HepG2 (cell line): Measurements from ENCODE around the gene HDAC4. TPM values are rescaled to one million over a fixed set of nuclear protein-coding genes. Genes with fewer than 3 reads are reported as not detected.

Experiments
- AFF4 ChIP-seq: sonication (generic); formaldehyde crosslinking; IDR thresholded peaks from 2 replicates; pipeline ENCODE4 v1.4.0; 2020; ENCODE audit warnings: missing genetic modification reagents
- CEBPB ChIP-seq: IDR thresholded peaks from 2 replicates; pipeline ENCODE4 v1.6.1; 2011; ENCODE audit warnings: low read depth, low read length, improper control_type of control experiment, borderline replicate concordance
- ELK4 ChIP-seq: sonication (generic); formaldehyde crosslinking; IDR thresholded peaks from 2 replicates; pipeline ENCODE4 v1.9.0; 2021; ENCODE audit warnings: missing genetic modification reagents, borderline replicate concordance
- JUNB ChIP-seq: sonication (generic); formaldehyde crosslinking; IDR thresholded peaks from 2 replicates; pipeline ENCODE4 v1.8.0; 2022; ENCODE audit warnings: missing genetic modification reagents, mild to moderate bottlenecking, borderline replicate concordance
- POLR2AphosphoS2 ChIP-seq: IDR thresholded peaks from 2 replicates; pipeline ENCODE4 v1.6.1; 2011; ENCODE audit warnings: low read depth, low read length, improper control_type of control experiment
- RBAK ChIP-seq: sonication (generic); formaldehyde crosslinking; IDR thresholded peaks from 2 replicates; pipeline ENCODE4 v1.5.1; 2020; ENCODE audit warnings: mild to moderate bottlenecking, missing genetic modification reagents
- REL ChIP-seq: sonication (generic); formaldehyde crosslinking; conservative IDR thresholded peaks from 2 replicates; pipeline ENCODE4 v1.8.0; 2022; ENCODE audit warnings: mild to moderate bottlenecking, missing genetic modification reagents, moderate library complexity
- REPIN1 ChIP-seq: sonication (generic); formaldehyde crosslinking; IDR thresholded peaks from 2 replicates; pipeline ENCODE4 v1.8.0; 2022; ENCODE audit warnings: missing genetic modification reagents, low read depth, mild to moderate bottlenecking, borderline replicate concordance
- TBP ChIP-seq: sonication (generic); formaldehyde crosslinking; IDR thresholded peaks from 2 replicates; pipeline ENCODE4 v1.5.0; 2020; ENCODE audit warnings: missing genetic modification reagents
- TCF7L2 ChIP-seq: IDR thresholded peaks from 2 replicates; pipeline ENCODE4 v1.6.1; 2011; ENCODE audit warnings: mild to moderate bottlenecking, low read depth, low read length, moderate library complexity
- ZMAT3 ChIP-seq: sonication (generic); formaldehyde crosslinking; conservative IDR thresholded peaks from 2 replicates; pipeline ENCODE4 v1.7.0; 2021; ENCODE audit warnings: missing genetic modification reagents
- ZNF546 ChIP-seq: sonication (generic); formaldehyde crosslinking; conservative IDR thresholded peaks from 2 replicates; pipeline ENCODE4 v1.8.1; 2023; ENCODE audit warnings: mild to moderate bottlenecking, missing genetic modification reagents
- ZNF670 ChIP-seq: sonication (generic); formaldehyde crosslinking; IDR thresholded peaks from 2 replicates; pipeline ENCODE4 v1.8.0; 2022; ENCODE audit warnings: mild to moderate bottlenecking, missing genetic modification reagents, borderline replicate concordance
- polyA plus RNA-seq, 8 experiments: library from polyadenylated mRNA; depleted of rRNA in 3 of 8; stranded (reverse) in 7 of 8; unstranded in 1 of 8; fragments of >200 nt; fragmentation: Illumina TruSeq in 4 of 8; extraction: Trizol in 4 of 8; gene quantifications; 2 replicates each; pipeline versions ENCODE4 v1.2.1 to v1.2.3, GENCODE V29; 2011 to 2016; ENCODE audit warnings: low read depth in 4 of 8, missing spikeins in 1 of 8, mixed read lengths in 1 of 8; ENCODE audit not compliant: insufficient read depth in 1 of 8
- total RNA-seq, 5 experiments: library from RNA; depleted of rRNA; stranded (reverse); fragments of >200 nt; fragmentation: Illumina TruSeq; extraction: Trizol; gene quantifications; 2 replicates each; pipeline ENCODE4 v1.2.3, GENCODE V29; 2016; ENCODE audit warnings: low read depth in 1 of 5
- TF ChIP-seq, protein P1 (sequence below): sonication (generic); formaldehyde crosslinking; IDR thresholded peaks from 2 replicates; pipeline ENCODE4 v1.5.1; 2020; ENCODE audit warnings: mild to moderate bottlenecking, missing genetic modification reagents
- TF ChIP-seq, protein P2 (sequence below): sonication (generic); formaldehyde crosslinking; IDR thresholded peaks from 2 replicates; pipeline ENCODE4 v1.9.0; 2022; ENCODE audit warnings: missing genetic modification reagents, mild to moderate bottlenecking, borderline replicate concordance
- TF ChIP-seq, protein P3 (sequence below): sonication (generic); formaldehyde crosslinking; IDR thresholded peaks from 2 replicates; pipeline ENCODE4 v1.5.1; 2020; ENCODE audit warnings: mild to moderate bottlenecking, missing genetic modification reagents, moderate library complexity

Gene HDAC4
- total and polyA plus RNA-seq, 2 of the 13 experiments (the other 11 are each of a cell fraction or from before 2014, with no cell fraction given): 10.1 to 11.5 TPM

DNA sequence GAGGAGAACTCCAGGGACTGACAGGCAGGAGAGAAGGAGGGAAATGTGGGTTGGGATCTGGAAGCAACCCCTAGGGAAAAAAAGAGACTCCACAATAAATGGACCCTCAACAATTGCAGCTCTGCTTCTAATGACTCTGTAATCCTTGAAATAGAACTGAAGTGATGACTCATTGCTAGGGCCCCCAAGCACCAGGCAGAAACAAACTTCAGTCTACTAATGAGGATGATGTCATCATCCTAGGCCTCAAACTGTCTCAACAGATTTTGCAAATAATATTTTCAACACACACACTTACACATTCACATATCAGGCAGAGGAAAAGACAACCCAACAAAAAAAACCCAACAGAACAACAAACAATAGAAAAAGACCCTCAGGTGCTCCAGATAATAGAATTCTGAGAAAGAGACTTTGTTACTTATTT, 143.3 kb downstream of the HDAC4 start (continued):
- TF ChIP-seq, protein P1, sequence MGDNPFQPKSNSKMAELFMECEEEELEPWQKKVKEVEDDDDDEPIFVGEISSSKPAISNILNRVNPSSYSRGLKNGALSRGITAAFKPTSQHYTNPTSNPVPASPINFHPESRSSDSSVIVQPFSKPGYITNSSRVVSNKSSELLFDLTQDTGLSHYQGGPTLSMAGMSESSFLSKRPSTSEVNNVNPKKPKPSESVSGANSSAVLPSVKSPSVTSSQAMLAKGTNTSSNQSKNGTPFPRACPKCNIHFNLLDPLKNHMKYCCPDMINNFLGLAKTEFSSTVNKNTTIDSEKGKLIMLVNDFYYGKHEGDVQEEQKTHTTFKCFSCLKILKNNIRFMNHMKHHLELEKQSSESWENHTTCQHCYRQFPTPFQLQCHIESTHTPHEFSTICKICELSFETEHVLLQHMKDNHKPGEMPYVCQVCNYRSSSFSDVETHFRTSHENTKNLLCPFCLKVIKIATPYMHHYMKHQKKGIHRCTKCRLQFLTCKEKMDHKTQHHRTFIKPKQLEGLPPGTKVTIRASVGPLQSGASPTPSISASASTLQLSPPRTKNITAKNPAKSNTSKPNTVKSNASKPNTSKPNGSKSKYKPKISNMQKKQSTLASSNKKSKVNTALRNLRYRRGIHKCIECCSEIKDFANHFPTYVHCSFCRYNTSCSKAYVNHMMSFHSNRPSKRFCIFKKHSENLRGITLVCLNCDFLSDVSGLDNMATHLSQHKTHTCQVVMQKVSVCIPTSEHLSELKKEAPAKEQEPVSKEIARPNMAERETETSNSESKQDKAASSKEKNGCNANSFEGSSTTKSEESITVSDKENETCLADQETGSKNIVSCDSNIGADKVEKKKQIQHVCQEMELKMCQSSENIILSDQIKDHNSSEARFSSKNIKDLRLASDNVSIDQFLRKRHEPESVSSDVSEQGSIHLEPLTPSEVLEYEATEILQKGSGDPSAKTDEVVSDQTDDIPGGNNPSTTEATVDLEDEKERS (CRISPR knock-in tag): no peak
- TF ChIP-seq CEBPB (peak; percentile 51; the same call in 1 of the 2 replicates), TCF7L2 (no peak), ZMAT3 (CRISPR knock-in tag) (no peak), ZNF670 (no peak), ZNF546 (no peak), POLR2AphosphoS2 (no peak), JUNB (no peak; the same call in 1 of the 2 replicates), ELK4 (no peak), TBP (CRISPR knock-in tag) (no peak), REL (CRISPR knock-in tag) (no peak), AFF4 (CRISPR knock-in tag) (no peak), REPIN1 (CRISPR knock-in tag) (no peak), RBAK (CRISPR knock-in tag) (no peak)
- TF ChIP-seq, protein P2, sequence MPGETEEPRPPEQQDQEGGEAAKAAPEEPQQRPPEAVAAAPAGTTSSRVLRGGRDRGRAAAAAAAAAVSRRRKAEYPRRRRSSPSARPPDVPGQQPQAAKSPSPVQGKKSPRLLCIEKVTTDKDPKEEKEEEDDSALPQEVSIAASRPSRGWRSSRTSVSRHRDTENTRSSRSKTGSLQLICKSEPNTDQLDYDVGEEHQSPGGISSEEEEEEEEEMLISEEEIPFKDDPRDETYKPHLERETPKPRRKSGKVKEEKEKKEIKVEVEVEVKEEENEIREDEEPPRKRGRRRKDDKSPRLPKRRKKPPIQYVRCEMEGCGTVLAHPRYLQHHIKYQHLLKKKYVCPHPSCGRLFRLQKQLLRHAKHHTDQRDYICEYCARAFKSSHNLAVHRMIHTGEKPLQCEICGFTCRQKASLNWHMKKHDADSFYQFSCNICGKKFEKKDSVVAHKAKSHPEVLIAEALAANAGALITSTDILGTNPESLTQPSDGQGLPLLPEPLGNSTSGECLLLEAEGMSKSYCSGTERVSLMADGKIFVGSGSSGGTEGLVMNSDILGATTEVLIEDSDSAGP (CRISPR knock-in tag): no peak
- TF ChIP-seq, protein P3, sequence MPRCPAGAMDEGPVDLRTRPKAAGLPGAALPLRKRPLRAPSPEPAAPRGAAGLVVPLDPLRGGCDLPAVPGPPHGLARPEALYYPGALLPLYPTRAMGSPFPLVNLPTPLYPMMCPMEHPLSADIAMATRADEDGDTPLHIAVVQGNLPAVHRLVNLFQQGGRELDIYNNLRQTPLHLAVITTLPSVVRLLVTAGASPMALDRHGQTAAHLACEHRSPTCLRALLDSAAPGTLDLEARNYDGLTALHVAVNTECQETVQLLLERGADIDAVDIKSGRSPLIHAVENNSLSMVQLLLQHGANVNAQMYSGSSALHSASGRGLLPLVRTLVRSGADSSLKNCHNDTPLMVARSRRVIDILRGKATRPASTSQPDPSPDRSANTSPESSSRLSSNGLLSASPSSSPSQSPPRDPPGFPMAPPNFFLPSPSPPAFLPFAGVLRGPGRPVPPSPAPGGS (CRISPR knock-in tag): no peak
